Stimulated activated naive CD4-positive, alpha-beta T cell treated with Interleukin-2 at 50 U/mL for 16 hours (primary cell): ENCODE data around the gene TMEM39B.
"Not testable (repeated sequence)": the region's sequence is repeated elsewhere in the genome, so short reads cannot be mapped to it uniquely, and the experiment has no call there.

ENCODE experiments used
- DNase-seq: peaks from one replicate; lab custom pipeline; 2025; lab: John Stamatoyannopoulos, UW

Gene TMEM39B

DNA sequence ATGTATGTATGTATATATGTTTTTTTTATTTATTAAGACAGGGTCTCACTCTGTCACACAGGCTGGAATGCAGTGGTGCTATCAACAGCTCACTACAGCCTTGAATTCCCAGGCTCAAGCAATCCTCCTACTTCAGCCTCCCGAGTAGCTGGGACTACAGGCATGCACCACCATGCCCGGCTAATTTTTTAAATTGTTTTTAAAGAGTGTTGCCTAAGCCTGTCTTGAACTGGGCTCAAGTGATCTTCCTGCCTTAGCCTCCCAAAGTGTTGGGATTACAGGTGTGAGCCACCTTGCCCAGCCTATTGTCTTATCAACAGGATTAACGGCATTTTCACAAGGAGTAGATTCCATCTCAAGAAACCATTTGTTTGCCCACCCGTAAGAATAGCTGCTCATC, 40.7 kb downstream of the TMEM39B start:
- DNase-seq, result not testable (repeated sequence)

GRCh38 chr1:32114420-32114819, 41.7 kb downstream of the TMEM39B start:
- DNase-seq, result no peak

- DNase-seq, result no peak
Observed at GRCh38 chr1:32115496-32115895, 42.8 kb downstream of the TMEM39B start.

- no peak for DNase-seq
Observed at GRCh38 chr1:32116531-32116930, 43.8 kb downstream of the TMEM39B start.

- no peak for DNase-seq
Observed at GRCh38 chr1:32122151-32122550, 49.4 kb downstream of the TMEM39B start.

DNA sequence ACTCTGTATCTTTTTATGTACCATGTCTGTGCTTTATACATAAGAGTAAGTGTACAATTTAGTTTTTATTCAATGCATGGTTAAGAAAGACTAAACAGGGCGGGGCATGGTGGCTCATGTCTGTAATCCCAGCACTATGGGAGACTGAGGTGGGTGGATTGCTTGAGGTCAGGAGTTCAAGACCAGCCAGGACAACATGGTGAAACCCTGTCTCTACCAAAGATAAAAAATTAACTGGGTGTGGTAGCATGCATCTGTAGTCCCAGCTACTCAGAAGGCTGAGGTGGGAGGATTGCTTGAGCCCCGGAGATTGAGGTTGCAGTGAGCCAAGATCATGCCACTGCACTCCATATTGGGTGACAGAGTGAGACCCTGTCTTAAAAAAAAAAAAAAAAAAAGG, 50.6 kb downstream of the TMEM39B start:
- DNase-seq, result not testable (repeated sequence)

DNA sequence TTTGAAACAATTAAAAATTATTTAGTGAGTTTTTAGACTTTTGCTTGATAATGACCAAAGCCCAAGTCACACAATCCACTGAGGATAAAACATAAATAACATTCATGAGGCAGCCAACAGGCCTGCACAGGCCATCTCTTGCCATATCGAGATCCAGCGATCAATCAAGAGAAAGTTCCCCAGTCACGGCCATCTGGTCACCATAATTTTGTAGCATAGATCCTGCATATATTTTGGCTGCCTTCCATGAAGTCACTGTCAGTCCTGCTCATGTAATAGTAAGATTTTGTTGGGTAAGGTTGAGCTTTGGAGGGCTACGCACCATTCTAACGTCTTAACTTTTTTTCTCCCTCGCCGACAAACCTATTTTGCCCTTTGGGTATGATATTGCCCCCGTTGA, 52.6 kb downstream of the TMEM39B start:
- DNase-seq, result no peak

GRCh38 chr1:32126770-32127169, 54.0 kb downstream of the TMEM39B start:
- DNase-seq, result no peak

- DNase-seq, result no peak
Observed at GRCh38 chr1:32127409-32128198, 54.9 kb downstream of the TMEM39B start.

DNA sequence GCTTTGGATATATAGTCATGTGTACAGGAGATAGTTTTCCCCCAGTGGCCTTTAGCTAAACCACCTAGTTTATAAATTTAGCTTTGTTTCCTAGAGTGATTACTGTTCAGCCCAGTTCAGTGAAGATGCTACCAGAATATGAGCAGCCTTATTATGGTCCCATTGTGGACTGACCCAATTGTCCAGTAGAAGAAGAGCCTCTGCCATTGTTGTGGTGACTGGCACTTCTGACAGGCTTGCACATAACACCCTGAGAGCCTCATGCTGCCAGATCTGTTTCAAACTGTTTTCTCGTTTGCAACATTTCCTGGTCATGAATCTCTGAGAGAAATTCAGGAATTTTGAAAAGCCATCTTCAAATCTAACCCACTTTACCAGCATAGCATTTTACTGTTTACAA, 55.7 kb downstream of the TMEM39B start:
- no peak for DNase-seq

DNA sequence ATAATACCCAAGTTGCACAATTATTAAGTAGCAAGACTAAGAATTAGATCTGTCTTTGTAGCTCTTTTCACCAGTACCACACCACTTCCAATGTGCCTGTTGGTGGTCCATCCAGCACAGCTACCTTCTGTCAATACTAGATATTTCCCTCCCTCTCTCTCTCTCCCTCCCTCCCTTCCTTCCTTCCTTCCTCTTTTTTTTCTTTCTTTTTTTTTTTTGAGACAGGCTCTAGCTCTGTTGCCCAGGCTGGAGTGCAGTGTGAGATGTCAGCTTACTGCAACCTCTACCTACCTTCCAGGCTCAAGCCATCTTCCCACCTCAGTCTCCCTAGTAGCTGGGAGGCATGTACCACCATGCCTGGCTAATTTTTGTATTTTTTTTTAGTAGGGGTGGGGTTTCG, 56.2 kb downstream of the TMEM39B start:
- DNase-seq, result no peak

DNA sequence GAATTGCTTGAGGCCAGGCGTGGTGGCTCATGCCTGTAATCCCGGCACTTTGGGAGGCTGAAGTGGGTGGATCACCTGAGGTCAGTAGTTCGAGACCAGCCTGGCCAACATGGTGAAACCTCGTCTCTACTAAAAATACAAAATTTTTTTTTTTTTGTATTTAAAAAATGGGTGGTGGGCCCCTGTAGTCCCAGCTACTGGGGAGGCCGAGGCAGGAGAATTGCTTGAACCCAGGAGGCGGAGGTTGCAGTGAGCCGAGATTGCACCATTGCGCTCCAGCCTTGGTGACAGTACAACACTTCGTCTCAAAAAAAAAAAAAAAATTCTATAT, 61.2 kb downstream of the TMEM39B start:
- DNase-seq, result not testable (repeated sequence)

- DNase-seq, result no peak
Observed at GRCh38 chr1:32137111-32137510, 64.4 kb downstream of the TMEM39B start.

GRCh38 chr1:32138965-32139364, 66.2 kb downstream of the TMEM39B start:
- DNase-seq, result no peak

DNA sequence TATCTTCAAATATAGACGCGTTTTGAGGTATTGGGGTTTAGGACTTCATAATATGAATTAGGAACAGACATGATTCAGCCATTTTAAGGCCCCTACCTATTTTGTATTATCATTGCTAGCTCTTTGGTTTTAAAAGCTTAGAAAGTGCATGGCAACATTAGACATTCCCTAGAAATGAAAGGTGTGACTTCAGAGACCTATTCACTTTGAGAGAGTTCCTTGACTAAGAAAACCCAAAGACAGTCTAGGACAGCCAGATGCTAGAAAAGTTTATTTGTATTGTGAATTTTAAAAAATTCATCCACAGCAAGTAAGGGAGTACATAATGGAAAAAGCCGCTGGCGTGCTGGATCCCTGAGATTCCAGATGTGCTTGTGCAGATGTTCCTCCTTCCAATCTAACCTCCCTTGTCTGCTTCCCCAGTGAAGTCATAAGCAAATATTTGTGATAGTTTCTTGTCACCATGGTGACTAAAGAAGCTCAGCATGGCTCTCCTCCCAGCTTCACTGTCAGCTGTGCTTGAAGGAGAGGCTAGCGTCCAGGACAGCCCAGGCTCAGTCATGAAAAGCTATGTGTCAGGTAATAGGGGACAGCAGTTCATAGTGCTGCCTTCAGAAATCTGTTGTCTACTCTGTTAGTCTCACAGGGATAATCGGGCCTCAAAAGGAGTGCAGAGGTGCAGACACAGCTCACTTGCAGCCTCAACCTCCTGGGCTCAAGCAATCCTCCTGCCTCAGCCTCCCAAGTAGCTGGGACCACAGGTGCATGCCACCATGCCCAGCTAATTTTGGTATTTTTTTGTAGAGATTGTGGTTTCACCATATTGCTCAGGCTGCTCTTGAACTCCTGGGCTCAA, 69.9 kb downstream of the TMEM39B start:
- no peak for DNase-seq

DNA sequence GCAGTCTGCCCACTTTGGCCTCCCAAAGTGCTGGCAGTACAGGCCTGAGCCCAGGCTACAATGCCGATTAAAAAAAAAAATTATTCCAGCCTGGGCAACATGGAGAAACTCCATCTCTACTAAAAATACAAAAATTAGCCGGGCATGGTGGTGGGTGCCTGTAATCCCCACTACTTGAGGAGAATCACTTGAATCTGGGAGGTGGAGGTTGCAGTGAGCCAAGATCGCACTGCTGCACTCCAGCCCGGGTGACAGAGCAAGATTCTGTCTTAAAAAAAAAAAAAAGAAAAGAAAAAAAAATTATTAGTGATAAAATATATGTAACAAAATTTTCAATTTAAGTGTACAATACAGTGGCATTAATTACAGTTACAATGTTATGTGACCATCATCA, 70.6 kb downstream of the TMEM39B start:
- DNase-seq, result not testable (repeated sequence)

DNA sequence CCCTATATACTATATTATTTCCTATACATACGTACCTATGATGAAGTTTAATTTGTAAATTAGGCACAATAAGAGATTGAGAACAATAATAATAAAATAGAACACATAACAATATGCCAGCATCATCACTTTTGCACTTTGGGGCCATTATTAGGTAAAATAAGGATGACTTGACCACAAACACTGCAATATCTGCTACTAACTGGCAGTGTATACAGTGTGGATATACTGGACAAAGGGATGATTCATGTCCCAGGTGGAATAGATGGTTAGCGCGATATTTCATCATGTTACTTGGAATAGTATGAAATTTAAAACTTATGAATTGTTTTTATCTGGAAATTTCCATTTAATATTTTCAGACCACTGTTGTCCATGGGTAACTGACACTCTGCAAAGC, 71.3 kb downstream of the TMEM39B start:
- no peak for DNase-seq

DNA sequence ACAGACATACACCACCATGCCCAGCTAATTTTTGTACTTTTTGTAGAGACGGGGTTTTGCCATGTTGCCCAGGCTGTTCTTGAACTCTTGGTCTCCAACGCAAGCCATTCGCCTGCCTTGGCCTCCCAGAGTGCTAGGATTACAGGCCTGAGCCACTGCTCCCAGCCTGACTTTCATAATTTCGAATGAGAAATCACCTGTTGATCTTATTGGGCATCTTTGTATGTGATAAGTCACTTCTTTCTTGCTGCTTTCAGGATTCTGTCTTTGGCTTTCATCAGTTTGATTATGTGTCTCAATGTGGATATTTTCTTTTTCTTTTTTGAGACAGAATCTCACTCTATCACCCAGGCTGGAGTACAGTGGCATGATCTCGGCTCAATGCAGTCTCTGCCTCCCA, 75.1 kb downstream of the TMEM39B start:
- not testable (repeated sequence) for DNase-seq

DNA sequence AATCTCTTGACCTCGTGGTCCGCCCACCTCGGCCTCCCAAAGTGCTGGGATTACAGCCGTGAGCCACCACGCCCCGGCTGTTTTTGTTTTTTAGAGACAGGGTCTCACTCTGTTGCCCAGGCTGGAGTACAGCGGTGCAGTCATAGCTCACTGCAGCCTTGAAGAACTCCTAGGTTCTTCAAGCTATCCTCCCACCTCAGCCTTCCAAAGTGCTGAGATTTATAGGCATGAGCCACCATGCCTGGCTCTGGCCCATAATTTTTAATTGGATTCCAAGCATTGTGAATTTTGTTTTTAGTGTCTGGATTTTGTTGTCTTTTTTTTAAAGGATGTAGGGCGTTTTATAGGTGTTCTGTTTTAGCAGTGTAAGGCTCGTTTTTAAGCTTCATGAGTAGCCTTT, 78.1 kb downstream of the TMEM39B start:
- no peak for DNase-seq

GRCh38 chr1:32151319-32151787, 78.6 kb downstream of the TMEM39B start:
- DNase-seq, result no peak
